Measurements from ENCODE around the gene SLC6A6.

Gene SLC6A6

DNA sequence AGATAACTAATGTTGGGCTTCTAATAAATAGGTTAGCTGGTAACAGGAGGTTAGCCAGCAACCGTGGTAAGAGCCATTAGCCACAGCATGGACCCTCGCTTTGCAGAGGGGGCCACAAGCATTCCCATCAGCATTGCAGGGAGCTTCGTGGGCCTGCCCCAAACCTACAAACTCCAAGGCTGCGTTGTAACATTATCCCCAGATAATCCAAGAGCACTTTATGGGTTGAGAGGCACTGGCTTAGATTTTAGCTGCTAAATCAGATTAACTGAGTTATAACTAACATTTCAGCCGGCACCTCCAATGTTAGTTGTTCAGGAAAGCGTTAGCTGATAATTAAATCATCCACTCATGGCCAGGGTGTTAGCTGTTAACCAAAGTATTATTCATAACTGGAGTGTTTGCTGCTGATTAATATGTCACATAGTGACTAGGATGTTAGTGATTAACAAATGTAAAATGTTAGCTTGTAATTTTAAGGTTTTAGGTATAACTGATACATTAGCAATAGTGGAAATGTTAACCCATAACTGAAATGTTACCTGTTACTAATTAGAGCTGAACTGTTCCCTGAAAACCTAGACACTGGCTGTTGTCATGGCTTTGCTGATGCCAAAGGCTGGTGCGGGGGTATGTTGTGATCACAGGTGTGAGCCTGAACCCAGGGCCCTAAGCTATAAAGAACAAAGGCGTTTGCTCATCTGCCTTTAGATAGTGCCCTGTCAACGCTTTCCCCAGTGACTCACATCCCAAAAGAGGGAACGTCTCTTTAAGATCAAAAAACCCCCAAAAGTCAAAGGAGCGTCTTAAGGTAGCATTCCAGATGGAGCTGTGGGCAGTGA, 56.2 kb downstream of the SLC6A6 start:
- Histone ChIP-seq H3K9me2 (replicated peaks; ENCODE audit: insufficient read depth, low read length) (no peaks in the 10 kb centered on the region), H3F3A (ENCODE audit: insufficient read depth, low read length) (no peaks in the 10 kb centered on the region), H3K79me2 (ENCODE audit: low read length) (no peaks in the 10 kb centered on the region), H2AFZ (ENCODE audit: low read length) (no peak overlapping the region), H3K9ac (ENCODE audit: low read length) (no peak overlapping the region), H4K20me1 (ENCODE audit: insufficient read depth, low read length) (no peaks in the 10 kb centered on the region), H3K4me2 (ENCODE audit: low read depth, low read length) (no peak overlapping the region), H3K9me3 (replicated peaks; ENCODE audit: insufficient read depth, low read length) (no peaks in the 10 kb centered on the region), H3K27me3 (replicated peaks; ENCODE audit: insufficient read depth, low read length) (no peaks in the 10 kb centered on the region), H3K4me3 (ENCODE audit: low read length) (no peak overlapping the region), H3K36me3 (replicated peaks; ENCODE audit: insufficient read depth, low read length) (no peaks in the 10 kb centered on the region), H3K4me1 (ENCODE audit: low read length) (no peaks in the 10 kb centered on the region), H3K27ac (ENCODE audit: low read length) (no peak overlapping the region)
- TF ChIP-seq, protein P1, sequence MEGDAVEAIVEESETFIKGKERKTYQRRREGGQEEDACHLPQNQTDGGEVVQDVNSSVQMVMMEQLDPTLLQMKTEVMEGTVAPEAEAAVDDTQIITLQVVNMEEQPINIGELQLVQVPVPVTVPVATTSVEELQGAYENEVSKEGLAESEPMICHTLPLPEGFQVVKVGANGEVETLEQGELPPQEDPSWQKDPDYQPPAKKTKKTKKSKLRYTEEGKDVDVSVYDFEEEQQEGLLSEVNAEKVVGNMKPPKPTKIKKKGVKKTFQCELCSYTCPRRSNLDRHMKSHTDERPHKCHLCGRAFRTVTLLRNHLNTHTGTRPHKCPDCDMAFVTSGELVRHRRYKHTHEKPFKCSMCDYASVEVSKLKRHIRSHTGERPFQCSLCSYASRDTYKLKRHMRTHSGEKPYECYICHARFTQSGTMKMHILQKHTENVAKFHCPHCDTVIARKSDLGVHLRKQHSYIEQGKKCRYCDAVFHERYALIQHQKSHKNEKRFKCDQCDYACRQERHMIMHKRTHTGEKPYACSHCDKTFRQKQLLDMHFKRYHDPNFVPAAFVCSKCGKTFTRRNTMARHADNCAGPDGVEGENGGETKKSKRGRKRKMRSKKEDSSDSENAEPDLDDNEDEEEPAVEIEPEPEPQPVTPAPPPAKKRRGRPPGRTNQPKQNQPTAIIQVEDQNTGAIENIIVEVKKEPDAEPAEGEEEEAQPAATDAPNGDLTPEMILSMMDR (IDR thresholded peaks at IDR 0.05; ENCODE audit: low read length) = no peak
- TF ChIP-seq EZH2phosphoT487 (IDR thresholded peaks at IDR 0.05; ENCODE audit: low read length) (no peak), EZH2 (optimal IDR thresholded peaks at IDR 0.05; ENCODE audit: low read depth, low read length) (no peak)
- DNase-seq = no peak

DNA sequence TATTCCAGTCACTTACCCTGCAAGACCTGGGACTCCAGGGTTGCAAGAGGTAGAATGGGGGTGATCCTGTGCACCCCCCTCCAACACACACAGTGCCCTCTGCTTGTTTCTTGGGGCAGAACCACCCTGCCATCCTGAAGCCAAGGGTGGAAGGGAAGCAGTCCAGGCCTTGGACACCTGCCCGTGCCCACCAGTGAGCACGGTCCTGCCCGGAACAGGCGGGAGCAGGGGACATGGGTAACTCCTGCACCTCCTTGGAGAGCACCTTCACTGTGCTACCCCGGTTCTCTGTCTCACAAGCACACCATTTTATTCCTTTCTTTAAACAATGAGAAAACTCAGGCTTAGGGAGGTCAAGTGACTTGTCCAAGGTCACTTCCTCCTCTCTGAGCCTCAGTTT, 57.0 kb downstream of the SLC6A6 start:
- Histone ChIP-seq H3K36me3 (replicated peaks; ENCODE audit: insufficient read depth, low read length) (no peaks in the 10 kb centered on the region), H3K9ac (ENCODE audit: low read length) (no peak overlapping the region), H3K27ac (ENCODE audit: low read length) (no peak overlapping the region), H3K4me1 (ENCODE audit: low read length) (no peaks in the 10 kb centered on the region), H3F3A (ENCODE audit: insufficient read depth, low read length) (no peaks in the 10 kb centered on the region), H2AFZ (ENCODE audit: low read length) (no peak overlapping the region), H3K4me2 (ENCODE audit: low read depth, low read length) (no peak overlapping the region), H3K4me3 (ENCODE audit: low read length) (no peak overlapping the region), H4K20me1 (ENCODE audit: insufficient read depth, low read length) (no peaks in the 10 kb centered on the region), H3K9me3 (replicated peaks; ENCODE audit: insufficient read depth, low read length) (no peaks in the 10 kb centered on the region), H3K79me2 (ENCODE audit: low read length) (no peaks in the 10 kb centered on the region), H3K27me3 (replicated peaks; ENCODE audit: insufficient read depth, low read length) (no peaks in the 10 kb centered on the region), H3K9me2 (replicated peaks; ENCODE audit: insufficient read depth, low read length) (no peaks in the 10 kb centered on the region)
- no peak for DNase-seq
- TF ChIP-seq, protein P1 (IDR thresholded peaks at IDR 0.05; ENCODE audit: low read length) = no peak
- TF ChIP-seq EZH2 (optimal IDR thresholded peaks at IDR 0.05; ENCODE audit: low read depth, low read length) = no peak

DNA sequence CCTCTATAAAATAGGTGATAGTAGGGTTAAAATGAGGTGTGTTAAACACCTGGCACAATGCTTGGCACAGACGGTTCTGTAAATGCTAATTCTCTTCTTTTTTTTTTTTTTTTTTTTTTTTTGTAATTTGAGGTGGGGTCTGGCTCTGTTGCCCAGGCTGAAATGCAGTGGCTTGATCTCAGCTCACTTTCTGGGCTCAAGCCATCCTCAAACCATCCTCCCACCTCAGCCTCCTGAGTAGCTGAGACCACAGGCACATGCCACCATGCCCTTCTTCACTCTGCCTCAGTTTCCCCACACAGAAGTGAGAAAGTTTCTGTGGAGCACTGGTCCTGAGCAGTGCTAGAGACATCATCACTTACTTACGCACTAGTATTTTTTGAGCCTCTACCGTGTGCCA, 57.4 kb downstream of the SLC6A6 start:
- no peaks in the 10 kb centered on the region for H3K9me2 ChIP-seq (replicated peaks; ENCODE audit: insufficient read depth, low read length)
- H3K36me3 ChIP-seq (replicated peaks; ENCODE audit: insufficient read depth, low read length) = no peaks in the 10 kb centered on the region
- TF ChIP-seq EZH2phosphoT487 (IDR thresholded peaks at IDR 0.05; ENCODE audit: low read length) (no peak), EZH2 (optimal IDR thresholded peaks at IDR 0.05; ENCODE audit: low read depth, low read length) (no peak)
- TF ChIP-seq, protein P1 (IDR thresholded peaks at IDR 0.05; ENCODE audit: low read length) = no peak
- no peaks in the 10 kb centered on the region for H3K79me2 ChIP-seq (ENCODE audit: low read length)
- H3K27me3 ChIP-seq (replicated peaks; ENCODE audit: insufficient read depth, low read length) = no peaks in the 10 kb centered on the region
- no peak overlapping the region for H3K4me2 ChIP-seq (ENCODE audit: low read depth, low read length)
- no peak overlapping the region for H3K9ac ChIP-seq (ENCODE audit: low read length)
- no peaks in the 10 kb centered on the region for H3F3A ChIP-seq (ENCODE audit: insufficient read depth, low read length)
- no peaks in the 10 kb centered on the region for H3K4me1 ChIP-seq (ENCODE audit: low read length)
- no peak overlapping the region for H2AFZ ChIP-seq (ENCODE audit: low read length)
- no peak for DNase-seq
- no peak overlapping the region for H3K27ac ChIP-seq (ENCODE audit: low read length)
- no peaks in the 10 kb centered on the region for H4K20me1 ChIP-seq (ENCODE audit: insufficient read depth, low read length)
- no peaks in the 10 kb centered on the region for H3K9me3 ChIP-seq (replicated peaks; ENCODE audit: insufficient read depth, low read length)
- H3K4me3 ChIP-seq (ENCODE audit: low read length) = no peak overlapping the region
